NCI-H1105 treated with DMSO at 0.1 percent for 48 hours (cell line): ENCODE measurements around the gene SYTL4.
"Not testable (repeated sequence)": the region's sequence is repeated elsewhere in the genome, so short reads cannot be mapped to it uniquely, and the experiment has no call there.

Experiments used
- DNase-seq: peaks from one replicate; lab custom pipeline; 2025; lab: John Stamatoyannopoulos, UW

SYTL4 gene

GRCh38 chrX:100731441-100732281 lies at the start of gene SYTL4:
TSS of gene SYTL4 (minus strand) at chrX:100732121. CDS start at chrX:100702037, 30,084 bp downstream.
- peak; percentile 5 for DNase-seq

- DNase-seq = not testable (repeated sequence)
Observed at GRCh38 chrX:100769439-100769838, 37.5 kb upstream of the SYTL4 start.

GRCh38 chrX:100768679-100769338 lies 36.9 kb upstream of the SYTL4 start:
- peak; percentile 57 for DNase-seq

- no peak for DNase-seq
Observed at GRCh38 chrX:100750883-100751282, 19.0 kb upstream of the SYTL4 start.

GRCh38 chrX:100748108-100748507 lies 16.2 kb upstream of the SYTL4 start:
- no peak for DNase-seq

GRCh38 chrX:100747703-100748102 lies 15.8 kb upstream of the SYTL4 start:
- no peak for DNase-seq

- no peak for DNase-seq
Observed at GRCh38 chrX:100747090-100747489, 15.2 kb upstream of the SYTL4 start.

- DNase-seq = no peak
Observed at GRCh38 chrX:100745806-100746537, 14.1 kb upstream of the SYTL4 start.

GRCh38 chrX:100745205-100745604 lies 13.3 kb upstream of the SYTL4 start:
- no peak for DNase-seq

GRCh38 chrX:100743009-100743607 lies 11.2 kb upstream of the SYTL4 start:
- no peak for DNase-seq

GRCh38 chrX:100724006-100724405 lies 7.9 kb downstream of the SYTL4 start:
- DNase-seq = not testable (repeated sequence)

GRCh38 chrX:100721328-100721727 lies 10.6 kb downstream of the SYTL4 start:
- DNase-seq = no peak

- no peak for DNase-seq
Observed at GRCh38 chrX:100720301-100720700, 11.6 kb downstream of the SYTL4 start.

- no peak for DNase-seq
Observed at GRCh38 chrX:100719139-100719538, 12.8 kb downstream of the SYTL4 start.

GRCh38 chrX:100717363-100717762 lies 14.6 kb downstream of the SYTL4 start:
- DNase-seq = peak; percentile 73

GRCh38 chrX:100710816-100711215 lies 21.1 kb downstream of the SYTL4 start:
- no peak for DNase-seq

- no peak for DNase-seq
Observed at GRCh38 chrX:100704581-100705203, 27.2 kb downstream of the SYTL4 start.

- no peak for DNase-seq
Observed at GRCh38 chrX:100700809-100701208, 31.1 kb downstream of the SYTL4 start.

GRCh38 chrX:100698551-100698950 lies 33.4 kb downstream of the SYTL4 start:
- DNase-seq = no peak

- no peak for DNase-seq
Observed at GRCh38 chrX:100696699-100697351, 35.1 kb downstream of the SYTL4 start.

GRCh38 chrX:100695991-100696390 lies 35.9 kb downstream of the SYTL4 start:
- DNase-seq = no peak
